DND-41 (cell line): Measurements from ENCODE around the gene PCSK2.
A peak's percentile ranks its signal among the peaks of the same experiment; 100 is the strongest.

ENCODE experiments used
- EZH2 ChIP-seq: IDR thresholded peaks from 3 replicates; pipeline ENCODE4 v1.6.1; 2012; ENCODE audit warnings: borderline replicate concordance, low read depth, mild to moderate bottlenecking, moderate library complexity, low read length, inconsistent platforms; ENCODE audit not compliant: severe bottlenecking
- TF ChIP-seq, protein P1 (sequence below): IDR thresholded peaks from 2 replicates; pipeline ENCODE4 v1.5.1; 2012; ENCODE audit warnings: borderline replicate concordance, low read length, moderate library complexity, mild to moderate bottlenecking; ENCODE audit not compliant: poor library complexity, severe bottlenecking; ENCODE audit errors: extremely low read depth

DNA sequence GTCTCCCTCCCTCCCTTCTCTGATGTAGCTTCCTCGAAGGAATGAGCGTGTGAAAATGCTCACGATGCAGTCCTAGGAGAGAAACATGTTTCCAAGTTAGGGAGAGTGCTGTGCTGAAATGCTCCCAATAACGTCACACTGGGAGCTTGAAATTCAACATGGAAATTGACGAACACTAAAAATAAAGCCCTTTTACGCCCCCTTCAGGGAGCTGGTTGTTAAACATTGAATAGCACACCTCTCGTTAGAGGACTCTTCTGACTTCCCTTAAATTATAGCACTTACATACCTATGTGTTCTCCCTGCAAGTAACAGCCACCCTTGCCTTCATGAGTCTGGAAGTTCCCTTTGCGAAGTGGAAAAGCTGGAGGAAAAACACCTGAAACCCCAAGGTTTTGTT lies 215.7 kb downstream of the PCSK2 start:
- TF ChIP-seq, protein P1, sequence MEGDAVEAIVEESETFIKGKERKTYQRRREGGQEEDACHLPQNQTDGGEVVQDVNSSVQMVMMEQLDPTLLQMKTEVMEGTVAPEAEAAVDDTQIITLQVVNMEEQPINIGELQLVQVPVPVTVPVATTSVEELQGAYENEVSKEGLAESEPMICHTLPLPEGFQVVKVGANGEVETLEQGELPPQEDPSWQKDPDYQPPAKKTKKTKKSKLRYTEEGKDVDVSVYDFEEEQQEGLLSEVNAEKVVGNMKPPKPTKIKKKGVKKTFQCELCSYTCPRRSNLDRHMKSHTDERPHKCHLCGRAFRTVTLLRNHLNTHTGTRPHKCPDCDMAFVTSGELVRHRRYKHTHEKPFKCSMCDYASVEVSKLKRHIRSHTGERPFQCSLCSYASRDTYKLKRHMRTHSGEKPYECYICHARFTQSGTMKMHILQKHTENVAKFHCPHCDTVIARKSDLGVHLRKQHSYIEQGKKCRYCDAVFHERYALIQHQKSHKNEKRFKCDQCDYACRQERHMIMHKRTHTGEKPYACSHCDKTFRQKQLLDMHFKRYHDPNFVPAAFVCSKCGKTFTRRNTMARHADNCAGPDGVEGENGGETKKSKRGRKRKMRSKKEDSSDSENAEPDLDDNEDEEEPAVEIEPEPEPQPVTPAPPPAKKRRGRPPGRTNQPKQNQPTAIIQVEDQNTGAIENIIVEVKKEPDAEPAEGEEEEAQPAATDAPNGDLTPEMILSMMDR, result peak; percentile 14
- no peak for TF ChIP-seq EZH2
